GM21360 (cell line): ENCODE results near the gene OAT.

Experiments
- ATAC-seq: cut with Tn5 transposase; IDR thresholded peaks from one replicate; pipeline ENCODE4 v1.9.1; 2021; ENCODE audit warnings: mild to moderate bottlenecking, moderate library complexity; ENCODE audit not compliant: unreplicated experiment

OAT gene

DNA sequence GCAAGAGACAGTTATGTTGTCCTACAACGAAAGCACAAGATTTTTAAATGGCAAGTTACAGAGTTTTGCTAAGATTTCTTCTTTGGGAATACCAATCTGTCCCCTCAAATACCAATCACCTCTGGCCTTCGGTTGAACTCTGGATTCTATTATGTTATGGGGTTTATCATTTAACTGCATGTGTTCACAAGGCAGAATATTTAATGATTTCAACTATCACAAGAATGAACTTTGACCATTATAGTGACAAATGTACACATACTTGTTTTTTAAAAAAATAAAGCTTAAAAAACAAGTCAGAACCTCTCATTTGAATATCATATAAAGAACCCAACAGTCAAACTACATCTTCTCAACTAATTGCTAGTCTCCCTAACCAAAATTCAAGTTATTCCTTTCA, 11.3 kb downstream of the OAT start:
- no peak for ATAC-seq

DNA sequence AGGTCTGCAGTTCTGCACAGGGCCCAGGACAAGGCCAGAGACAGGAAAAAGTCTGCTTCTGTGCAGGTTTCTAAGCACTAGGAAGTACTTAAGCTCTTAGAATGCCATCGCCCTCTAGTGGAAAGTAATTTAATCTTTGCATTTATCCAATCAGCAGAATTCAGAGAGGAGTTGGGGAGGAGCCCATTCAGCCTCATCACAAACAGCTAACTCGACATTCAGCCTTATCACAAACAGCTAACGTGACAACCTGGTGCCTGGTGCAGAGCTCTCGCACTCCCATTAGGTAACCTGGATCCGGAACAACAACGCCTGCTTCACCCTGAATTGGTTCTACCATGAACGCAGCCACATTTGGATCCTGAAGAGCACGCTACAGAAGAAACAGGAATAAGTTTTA, 15.2 kb downstream of the OAT start:
- peak; percentile 89 for ATAC-seq

DNA sequence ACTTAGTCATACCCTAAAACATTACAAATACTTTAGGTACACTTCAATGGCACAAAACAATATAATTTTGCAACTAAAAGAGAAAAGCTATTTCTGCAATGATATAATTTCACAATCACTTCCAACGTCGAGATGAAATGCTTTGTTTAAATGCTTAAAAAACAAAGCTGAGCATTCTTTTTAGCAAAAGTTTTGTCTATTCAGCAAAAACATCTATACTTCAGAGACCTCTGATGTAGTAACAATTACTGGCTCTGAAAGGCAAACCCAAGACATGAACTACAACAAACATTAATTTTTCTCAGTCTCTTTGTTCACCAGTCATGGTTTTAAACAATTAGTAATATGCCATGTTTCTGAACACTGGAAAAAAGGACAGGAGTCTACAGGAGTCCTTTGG, 16.4 kb downstream of the OAT start:
- ATAC-seq: no peak

DNA sequence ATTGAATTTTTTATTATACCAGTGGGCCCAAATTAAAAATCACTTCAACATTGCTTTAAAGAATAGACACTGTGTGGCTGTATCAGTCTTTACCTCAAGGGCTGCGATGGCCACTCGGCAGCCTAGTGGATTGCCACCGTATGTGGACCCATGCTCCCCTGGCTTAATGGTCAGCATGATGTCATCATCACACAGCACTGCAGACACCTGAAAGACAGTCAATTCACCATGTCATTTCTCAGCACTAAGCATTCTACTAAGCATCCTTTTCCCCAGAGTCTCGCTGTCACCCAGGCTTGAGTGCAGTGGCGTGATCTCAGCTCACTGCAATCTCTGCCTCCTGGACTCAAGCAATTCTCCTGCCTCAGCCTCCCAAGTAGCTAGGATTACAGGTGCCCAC, 17.1 kb downstream of the OAT start:
- ATAC-seq: no peak

DNA sequence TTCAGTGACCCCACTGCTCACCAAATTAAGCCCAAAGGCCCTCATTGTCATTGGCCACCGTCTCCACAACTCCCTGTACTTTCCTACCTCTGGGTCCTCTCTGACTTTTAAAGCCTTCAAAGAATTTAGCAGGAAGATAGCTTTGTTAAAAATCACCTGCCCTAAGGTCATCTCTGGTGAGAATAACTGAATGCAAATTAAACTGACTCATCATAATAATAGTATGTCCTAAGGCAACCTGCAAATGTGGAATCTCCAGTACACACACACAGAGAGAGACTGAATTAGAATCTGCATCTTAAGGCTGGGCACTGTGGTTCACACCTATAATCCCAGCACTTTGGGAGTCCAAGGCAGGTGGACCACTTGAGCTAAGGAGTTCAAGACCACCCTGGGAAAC, 24.1 kb downstream of the OAT start:
- no peak for ATAC-seq

DNA sequence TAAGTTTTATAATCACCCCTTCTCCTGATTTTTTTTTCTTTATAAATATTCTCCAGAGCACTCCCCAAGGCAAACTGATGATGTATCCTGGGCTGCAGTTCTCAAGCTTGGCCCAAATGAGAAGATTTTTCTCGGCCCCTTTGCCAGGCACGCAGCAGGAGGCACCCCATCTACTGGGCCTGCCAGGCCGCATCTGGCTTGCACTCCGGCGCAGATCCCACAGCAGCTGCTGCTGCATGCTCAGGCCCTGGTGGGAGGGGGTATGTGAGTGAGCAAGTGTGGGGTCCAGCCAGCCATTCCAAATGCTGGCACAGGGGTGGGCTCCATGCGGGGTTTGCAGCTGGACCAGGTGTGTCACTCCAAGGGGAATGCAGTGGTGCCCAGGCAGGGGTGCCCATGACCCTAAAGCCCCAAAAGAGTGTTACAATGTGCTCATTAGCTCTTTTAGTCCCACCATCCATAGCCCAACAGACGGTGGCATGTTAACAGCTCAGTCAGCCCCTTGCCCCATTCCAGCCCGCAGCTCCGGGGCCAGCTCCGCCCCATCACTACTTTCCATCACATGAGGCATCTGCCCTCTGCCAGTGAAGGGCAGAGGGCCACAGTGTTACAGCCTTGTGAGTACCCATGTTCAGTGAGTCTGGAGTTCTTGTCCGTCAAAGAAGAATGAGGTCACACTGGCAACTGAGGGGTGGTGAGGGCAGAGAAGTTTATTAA, 25.9 kb downstream of the OAT start:
- ATAC-seq: no peak

DNA sequence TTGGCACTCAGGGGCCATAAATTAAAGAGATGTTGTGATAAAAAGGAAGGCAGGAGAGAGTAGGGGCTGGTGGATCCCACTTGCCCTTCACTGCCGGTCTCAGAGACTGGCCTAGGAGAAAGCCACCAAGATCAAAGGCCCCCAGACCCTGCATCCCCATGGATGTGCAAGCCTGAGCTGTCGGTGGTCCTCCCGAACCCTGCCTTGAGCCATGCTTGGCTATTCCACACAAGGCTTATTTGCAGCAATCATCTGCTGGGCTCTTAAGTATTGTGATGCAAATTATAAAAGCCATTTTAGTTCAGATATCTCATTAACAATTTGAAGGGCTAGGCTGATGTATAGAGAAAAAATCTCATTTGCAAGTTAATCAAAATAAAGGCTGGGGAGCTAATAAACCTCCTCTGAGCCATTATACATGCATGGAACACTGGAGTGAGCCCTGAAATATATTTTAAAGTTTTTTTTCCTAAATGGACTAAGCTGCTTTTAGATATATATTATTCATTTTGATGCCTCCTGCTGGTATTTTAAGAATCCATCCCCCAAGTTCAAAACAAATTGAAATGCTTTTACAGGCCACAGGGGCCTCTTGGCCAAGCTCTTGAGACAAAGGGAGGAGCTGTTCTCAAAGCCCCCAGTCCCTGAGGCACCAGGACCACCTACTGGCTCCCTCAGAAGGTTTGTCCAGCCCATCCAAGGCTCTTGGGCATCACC, 28.1 kb downstream of the OAT start:
- ATAC-seq: no peak

DNA sequence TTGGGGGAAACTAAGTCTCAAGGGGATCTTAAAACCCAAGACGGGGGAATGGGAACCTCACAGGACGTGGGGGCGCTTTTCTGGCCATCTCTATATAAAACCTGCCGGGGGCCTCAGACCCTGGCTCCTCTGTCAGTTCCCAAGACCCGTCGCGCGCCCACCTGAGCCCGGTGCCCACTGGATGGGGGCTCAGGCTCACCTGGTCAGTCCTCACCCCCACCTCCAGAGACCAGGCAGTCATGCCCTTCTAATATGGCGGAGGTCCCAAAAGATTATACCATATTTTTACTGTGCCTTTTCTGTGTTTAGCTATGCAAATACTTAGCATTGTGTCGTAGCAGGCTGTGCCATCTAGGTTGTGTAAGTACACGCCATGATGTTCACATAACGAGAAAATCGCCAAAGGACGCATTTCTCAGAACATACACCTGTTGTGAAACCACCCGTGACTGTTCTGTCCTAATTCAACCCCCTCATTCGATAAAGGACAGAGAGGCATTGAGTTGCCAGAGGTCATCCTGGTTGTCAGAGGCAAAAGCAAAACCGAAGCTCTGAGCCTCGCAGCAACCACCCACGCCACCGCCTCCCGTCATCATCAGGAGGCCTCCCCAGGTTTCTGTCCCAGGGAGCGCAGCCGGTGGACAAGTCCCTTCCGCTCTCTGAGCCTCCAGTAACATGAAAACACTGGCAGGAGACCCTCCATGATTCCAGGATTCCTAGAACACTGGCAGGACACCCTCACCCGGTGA, 28.9 kb downstream of the OAT start:
- ATAC-seq: no peak

DNA sequence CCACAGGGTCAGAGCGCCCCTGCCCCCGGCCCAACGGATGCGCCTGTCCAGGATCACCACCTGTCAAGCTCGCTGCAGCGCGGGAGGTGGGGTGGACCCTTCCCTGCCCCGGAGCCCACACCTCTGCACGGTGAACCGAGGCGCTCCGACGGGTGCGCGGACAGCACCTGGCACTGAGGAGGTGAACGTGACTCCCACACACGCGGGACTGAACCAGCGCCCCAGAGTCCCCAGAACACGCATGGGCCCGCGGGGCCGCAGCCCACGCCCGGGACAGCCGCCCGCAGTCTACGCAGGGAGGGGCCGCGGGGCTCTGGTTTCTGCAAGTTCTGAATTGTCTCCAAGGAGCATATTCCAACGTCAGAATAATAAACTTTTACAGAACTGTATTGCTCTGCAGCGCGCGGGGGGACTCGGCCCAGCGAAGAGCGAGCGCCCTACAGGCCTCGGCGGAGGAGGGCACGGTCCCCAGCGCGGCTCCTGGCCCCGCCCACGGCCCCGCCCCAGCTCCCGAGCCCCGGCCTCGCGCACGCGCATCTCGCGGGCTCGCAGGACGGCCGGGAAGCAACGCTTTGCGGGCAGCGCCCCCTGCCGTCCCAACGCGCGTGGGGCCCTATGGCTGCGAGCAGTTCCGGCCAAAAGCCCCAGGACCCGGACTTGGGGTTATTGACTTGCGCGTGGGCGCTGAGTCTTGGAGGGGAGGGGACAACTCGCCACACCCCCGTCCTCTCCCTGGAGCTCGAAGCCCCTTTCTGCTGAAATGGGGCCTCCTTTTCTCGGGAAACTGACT, 29.7 kb downstream of the OAT start:
- ATAC-seq: peak; percentile 87

DNA sequence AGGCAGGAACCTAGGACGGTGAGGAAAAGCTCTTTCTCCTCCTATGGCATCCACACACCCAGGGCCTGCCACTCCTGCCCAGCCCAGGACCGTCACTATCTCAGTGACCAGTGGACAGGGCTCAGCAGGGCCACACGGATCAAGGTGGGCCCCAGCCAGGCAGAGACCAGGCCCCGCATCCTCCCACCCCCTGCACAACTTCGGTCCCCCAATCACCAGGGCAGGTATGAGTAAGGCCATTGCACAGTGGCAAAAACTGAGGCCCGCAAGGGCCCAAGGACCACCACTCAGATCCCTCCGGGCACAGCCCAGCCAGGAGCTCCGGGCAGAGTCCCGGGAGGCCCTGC, 30.3 kb downstream of the OAT start:
- ATAC-seq: no peak

DNA sequence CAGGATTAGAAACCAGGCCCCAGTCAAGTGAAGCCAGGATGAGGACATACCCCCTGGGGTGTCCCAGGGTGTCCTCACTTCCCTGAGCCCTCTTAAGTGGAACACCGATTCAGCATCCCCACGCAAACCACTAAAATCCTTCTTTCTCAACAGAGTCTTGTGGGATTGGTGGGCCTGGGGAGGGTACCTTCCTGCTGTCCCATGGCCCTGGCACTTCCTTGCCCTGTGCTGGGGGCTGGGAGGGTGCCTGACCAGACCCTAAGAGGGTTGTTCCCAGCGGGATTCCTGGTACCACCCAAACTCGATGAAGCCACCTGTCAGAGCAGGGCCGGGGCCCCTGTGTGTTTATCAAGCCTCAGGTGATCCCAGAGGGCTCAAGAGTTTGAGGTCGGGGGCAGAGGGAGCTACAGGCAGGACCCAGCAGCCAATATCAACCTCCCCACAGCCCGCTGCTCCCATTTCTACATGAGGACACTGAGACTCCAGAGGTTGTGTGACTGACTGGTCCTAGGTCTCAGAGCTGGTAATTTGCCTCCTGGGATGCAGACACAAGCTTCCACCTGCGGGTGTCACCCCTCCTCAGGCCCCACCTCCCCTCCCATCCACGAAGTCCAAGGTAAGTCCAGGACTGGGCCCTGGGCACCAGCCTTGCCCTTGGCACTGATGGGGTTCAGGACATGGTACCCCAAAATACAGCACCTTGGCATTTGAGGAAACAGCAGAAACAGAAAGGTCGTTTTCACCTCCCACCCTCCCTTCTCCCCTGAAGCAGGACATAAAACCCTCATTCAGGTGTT, 31.4 kb downstream of the OAT start:
- no peak for ATAC-seq

DNA sequence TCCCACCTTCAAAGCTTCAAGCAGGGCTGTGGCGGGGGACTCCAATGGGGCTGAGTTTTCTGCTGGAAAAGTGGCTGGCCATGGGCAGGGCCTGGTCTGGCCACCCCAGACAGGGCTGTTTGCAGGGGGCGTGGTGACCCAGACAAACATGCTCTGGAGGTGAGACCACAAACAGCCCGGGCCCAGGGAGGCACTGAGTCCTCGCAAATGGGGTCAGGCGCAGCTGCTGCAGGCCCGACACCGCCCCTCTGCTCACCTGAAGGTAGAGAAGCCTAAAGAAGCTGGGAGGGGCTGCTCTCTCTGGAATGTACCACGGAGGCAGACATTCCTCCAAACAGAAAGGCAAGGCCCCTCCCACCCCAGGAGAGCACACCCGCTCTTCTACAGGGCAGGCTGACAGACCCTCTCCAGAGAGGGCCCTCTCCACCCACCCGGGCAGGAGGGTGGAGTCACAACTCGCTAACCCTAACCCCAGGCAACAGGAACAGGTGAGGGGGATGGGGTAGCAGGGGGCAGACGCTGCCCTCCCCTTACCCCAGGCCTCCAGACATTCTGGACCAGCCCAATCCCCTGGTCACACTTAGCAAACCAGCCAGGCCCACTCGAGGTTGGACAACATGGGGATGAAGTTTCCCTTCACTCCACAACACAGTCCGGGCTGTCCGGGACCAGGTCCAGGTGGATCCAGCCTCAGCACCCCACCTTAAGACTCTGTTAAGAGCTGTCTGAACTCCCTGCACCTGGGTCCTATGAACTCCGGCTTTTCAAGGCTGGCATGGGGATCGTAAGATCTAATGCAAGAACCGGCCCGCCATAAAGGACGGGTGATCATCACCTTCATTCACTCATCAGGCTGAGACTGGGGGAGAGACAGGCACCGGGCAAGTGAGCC, 32.3 kb downstream of the OAT start:
- no peak for ATAC-seq

DNA sequence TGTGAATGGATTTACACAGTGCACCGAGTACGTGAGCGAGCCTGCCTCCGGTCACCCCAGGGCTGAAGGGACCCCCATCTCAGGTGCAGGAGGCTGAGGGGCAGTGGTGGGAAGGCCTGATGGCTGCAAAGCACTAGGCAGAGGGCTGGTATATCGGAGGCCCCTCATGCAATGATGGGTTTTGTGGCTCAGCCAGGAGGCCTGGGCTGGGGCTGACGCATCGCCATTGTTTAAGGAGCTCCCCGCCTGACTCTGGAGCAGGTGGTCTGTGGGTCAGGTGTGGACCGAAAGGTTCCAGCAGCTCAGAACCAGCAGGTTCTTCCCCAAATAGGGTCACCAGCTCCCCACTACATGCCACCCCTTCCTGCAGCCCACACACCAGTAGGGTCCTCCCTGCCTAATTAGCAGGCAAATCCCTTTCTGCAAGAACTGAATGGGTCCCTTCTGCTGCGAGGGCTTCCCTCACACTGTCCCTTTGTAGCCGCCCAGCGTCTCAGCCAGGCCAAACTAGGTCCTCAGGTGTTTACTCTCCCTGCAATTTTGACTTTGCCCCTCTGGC, 33.0 kb downstream of the OAT start:
- no peak for ATAC-seq

DNA sequence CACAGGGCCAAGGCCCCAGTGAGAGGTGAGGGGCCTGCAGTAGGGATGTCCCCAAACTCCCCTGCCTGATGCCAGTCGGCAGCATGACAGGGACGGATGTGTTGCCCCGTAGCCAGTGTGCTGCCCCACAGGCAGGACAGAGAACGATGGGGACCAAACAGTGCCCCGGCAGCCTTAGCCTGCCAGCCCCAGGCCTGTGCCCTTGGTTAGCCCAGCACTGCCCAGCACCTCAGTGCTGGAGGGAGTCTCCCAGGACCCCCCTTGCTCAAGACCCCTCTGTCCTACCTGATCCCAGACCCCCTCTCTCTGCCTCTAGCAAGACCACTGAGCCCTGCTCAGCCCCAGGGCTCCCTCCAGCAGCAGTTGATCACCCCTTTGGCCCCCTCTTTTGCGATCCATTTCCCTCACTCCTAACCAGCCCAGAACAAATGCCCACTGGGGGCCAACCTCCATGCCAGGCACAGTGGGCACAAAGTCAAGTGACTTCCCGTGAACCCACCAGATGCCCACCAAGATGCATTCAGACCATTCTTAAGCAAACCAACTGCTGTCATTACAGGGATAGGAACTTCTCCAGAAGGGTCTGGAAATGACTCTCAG, 34.0 kb downstream of the OAT start:
- no peak for ATAC-seq

DNA sequence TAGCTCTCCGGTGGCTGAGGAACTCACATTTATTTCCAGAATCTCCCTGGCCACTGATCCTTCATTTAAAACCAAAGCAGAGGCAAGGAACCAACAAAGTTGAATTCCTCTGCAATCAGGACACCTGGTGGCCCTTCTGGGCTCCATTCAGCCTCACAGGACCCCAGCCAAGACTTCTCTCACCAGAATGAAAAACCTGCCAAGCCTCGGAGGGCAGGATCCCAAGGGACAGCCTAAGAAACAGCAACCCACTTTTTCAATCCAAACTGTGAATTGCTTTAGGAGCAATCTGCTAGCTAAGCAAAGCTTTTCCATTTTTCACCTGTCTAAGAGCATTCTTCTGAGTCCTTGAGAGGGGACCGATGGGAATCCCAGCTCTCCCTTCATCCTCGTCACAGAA, 34.6 kb downstream of the OAT start:
- no peak for ATAC-seq

DNA sequence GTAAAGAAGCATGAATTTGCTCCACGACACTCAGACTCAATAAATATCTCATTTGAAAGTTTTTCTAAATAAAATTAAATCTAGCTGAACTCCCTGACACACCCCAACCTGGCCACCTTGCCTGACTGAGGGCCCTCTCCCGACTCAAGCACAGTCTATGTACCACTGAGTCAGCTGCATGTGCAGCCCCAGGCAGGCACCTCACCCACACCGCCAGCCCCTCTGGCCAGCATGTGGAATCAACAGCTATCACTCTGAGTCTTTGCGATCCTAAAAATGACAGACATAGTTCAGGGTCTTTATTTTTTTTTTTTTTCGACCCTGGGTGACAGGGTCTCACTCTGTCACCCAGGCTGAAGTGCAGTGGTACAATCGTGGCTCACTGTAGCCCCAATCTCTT, 35.2 kb downstream of the OAT start:
- no peak for ATAC-seq

DNA sequence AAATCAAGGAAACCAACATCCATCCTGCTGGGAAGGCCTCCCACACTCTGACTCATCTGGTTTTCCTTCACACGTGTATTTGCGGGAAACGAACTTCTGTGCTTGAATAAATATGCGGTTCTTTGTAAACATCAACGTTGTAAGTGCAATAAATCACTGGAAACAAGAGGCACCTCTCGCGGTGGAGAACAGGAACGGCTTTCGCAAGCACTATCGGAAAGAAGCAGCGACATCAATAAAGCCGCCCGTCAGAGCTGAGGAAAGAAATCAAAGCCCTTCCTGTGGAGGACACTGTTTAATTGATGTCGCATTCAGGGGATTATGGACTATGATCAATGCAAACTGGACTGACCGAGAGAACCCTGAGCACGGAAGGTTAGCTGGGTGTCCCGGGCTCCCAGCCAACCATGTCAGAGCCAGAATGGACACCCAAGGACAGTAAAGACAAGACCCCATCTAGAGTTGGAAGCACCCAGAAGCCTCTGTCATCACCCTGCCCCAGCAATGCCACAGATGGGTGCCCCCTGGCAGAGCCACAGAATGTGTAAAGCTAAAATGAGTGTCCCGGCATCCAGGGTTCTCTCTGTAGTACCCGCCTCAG, 37.6 kb downstream of the OAT start:
- no peak for ATAC-seq

DNA sequence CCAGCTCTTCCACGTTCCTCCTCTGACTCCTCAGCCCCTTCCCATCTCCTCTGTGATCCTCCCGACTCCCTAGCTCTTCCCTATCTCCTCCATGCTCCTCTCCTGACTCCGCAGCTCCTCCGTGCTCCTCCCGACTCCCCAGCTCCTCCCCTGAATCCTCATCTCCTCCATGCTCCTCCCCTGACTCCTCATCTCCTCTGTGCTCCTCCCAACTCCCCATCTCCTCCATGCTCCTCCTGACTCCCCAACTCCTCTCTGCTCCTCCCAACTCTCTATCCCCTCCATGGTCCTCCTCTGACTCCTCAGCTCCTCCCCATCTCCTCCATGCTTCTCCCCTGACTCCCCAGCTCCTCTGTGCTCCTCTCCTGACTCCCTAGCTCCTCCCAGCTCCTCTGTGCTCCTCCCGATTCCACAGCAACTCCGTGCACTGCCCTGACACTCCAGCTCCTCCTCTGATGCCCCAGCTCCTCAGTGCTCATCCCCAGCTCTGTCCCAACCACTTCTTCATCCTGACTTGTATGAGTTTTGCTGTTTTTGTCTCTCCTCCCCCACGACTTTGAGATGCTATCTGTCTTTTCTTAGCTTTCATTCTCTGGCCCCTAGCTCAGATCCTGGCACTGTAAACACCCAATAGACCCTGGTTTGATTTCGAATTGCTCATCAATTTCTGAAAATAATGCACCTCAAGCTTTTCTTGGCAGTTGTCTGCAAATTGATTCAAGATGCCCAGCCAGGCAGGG, 38.3 kb downstream of the OAT start:
- no peak for ATAC-seq
